ENCODE data around the gene SPTBN5.

- TF ChIP-seq CTCF (IDR thresholded peaks at IDR 0.05) (no peak), TCF7L2 (IDR thresholded peaks at IDR 0.05; ENCODE audit: low read depth, low read length) (no peak), REST (IDR thresholded peaks at IDR 0.05; ENCODE audit: insufficient read depth in 1 of 2, low read depth in 2 of 2, low read length in 1 of 2) (no peak), SIN3A (IDR thresholded peaks at IDR 0.05; ENCODE audit: borderline replicate concordance, insufficient read depth, low read depth, low read length) (no peak), POLR2AphosphoS5 (IDR thresholded peaks at IDR 0.05; ENCODE audit: low read depth, low read length) (no peak)
Measured at GRCh38 chr15:41887161-41887560, 6.7 kb downstream of the SPTBN5 start.
